ENCODE measurements around the gene SLC10A4. TPM values are rescaled to one million over a fixed set of nuclear protein-coding genes. Genes with fewer than 3 reads are reported as not detected.
A peak's percentile ranks its signal among the peaks of the same experiment; 100 is the strongest.

Gene SLC10A4
- total RNA-seq, 1 experiment from 2014 or later, result not detected

GRCh38 chr4:48484494-48485168 lies 1.5 kb downstream of the SLC10A4 start:
- H3K27ac Mint-ChIP-seq (ENCODE audit: low read depth, unreplicated experiment), result no peak overlapping the region
- BruUV-seq (replicated peaks), result no TSS peak
- H3K4me1 Mint-ChIP-seq (ENCODE audit: insufficient read depth, unreplicated experiment), result no peaks in the 10 kb centered on the region
- no peaks in the 10 kb centered on the region for H3K36me3 Mint-ChIP-seq (ENCODE audit: insufficient read depth, unreplicated experiment)
- intact Hi-C loops (cut with micrococcal nuclease), result no loop called here
- TF ChIP-seq, protein P1, sequence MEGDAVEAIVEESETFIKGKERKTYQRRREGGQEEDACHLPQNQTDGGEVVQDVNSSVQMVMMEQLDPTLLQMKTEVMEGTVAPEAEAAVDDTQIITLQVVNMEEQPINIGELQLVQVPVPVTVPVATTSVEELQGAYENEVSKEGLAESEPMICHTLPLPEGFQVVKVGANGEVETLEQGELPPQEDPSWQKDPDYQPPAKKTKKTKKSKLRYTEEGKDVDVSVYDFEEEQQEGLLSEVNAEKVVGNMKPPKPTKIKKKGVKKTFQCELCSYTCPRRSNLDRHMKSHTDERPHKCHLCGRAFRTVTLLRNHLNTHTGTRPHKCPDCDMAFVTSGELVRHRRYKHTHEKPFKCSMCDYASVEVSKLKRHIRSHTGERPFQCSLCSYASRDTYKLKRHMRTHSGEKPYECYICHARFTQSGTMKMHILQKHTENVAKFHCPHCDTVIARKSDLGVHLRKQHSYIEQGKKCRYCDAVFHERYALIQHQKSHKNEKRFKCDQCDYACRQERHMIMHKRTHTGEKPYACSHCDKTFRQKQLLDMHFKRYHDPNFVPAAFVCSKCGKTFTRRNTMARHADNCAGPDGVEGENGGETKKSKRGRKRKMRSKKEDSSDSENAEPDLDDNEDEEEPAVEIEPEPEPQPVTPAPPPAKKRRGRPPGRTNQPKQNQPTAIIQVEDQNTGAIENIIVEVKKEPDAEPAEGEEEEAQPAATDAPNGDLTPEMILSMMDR (IDR thresholded peaks at IDR 0.05; ENCODE audit: unreplicated experiment), result no peak
- ChIA-PET POLR2A (no interaction called here), CTCF (interaction anchor here (0.7 kb wide), 1 partner anchor 463 kb away, joined by 3 read pairs; no protein-coding TSS in a partner anchor)
- DNase-seq (ENCODE audit: unreplicated experiment), result no peak
- H3K27me3 Mint-ChIP-seq (ENCODE audit: insufficient read depth, unreplicated experiment), result peaks cover 12% of the 10 kb centered on the region
- no peak overlapping the region for H3K4me3 Mint-ChIP-seq (ENCODE audit: unreplicated experiment)
- no peaks in the 10 kb centered on the region for H3K9me3 Mint-ChIP-seq (ENCODE audit: unreplicated experiment)

GRCh38 chr4:48489683-48490011 lies 6.5 kb downstream of the SLC10A4 start:
- POLR2A ChIA-PET, result interaction anchor here (0.6 kb wide), 1 partner anchor 186 kb away, joined by 3 read pairs; no protein-coding TSS in a partner anchor
- TF ChIP-seq, protein P1 (IDR thresholded peaks at IDR 0.05; ENCODE audit: unreplicated experiment), result no peak
- H3K27ac Mint-ChIP-seq (ENCODE audit: low read depth, unreplicated experiment), result no peak overlapping the region

DNA sequence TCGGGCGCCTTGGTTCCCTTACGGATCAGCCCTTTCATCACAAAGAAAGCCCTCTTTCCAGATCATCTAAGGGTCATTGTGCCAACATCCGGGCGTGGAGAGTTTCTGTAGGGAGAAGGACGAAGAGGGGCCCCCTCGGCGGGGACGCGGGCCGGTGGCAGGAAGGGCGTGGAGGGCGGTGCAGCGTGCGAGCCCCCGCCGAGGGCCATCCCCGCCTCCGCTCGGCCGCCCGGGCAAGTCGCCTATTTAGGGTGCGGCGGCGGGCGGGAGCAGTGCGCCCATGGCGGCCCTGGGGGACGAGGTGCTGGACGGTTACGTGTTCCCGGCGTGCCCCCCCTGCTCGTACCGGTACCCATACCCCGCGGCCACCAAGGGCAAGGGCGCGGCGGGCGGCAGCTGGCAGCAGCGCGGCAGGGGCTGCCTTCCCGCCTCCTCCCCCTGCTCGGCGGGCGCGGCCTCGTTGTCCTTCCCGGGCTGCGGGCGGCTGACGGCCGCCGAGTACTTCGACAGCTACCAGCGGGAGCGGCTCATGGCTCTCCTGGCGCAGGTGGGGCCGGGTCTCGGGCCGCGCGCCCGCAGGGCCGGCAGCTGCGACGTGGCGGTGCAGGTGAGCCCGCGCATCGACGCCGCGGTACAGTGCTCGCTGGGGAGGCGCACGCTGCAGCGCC lies 7.0 kb downstream of the SLC10A4 start, which contains the start of gene ZAR1:
Gene ZAR1 (plus strand): TSS at position 241 of the 668 bp plus-strand sequence. CDS start 40 bp downstream, at position 281.
- POLR2A ChIA-PET, result no interaction called here
- no TSS peak for BruUV-seq (replicated peaks)
- intact Hi-C loops (cut with micrococcal nuclease), result no loop called here
- peak within 1 kb of the TSS; percentile 64 for H3K4me3 Mint-ChIP-seq (ENCODE audit: unreplicated experiment)
- H3K36me3 Mint-ChIP-seq (ENCODE audit: insufficient read depth, unreplicated experiment), result peaks cover 6% of the 10 kb centered on the region
- peak; percentile 4 for DNase-seq (ENCODE audit: unreplicated experiment)
- no peak within 1 kb of the TSS for H3K27ac Mint-ChIP-seq (ENCODE audit: low read depth, unreplicated experiment)
- H3K4me1 Mint-ChIP-seq (ENCODE audit: insufficient read depth, unreplicated experiment), result no peaks in the 10 kb centered on the region
- H3K9me3 Mint-ChIP-seq (ENCODE audit: unreplicated experiment), result no peaks in the 10 kb centered on the region
- TF ChIP-seq, protein P1 (IDR thresholded peaks at IDR 0.05; ENCODE audit: unreplicated experiment), result no peak
- peaks cover 12% of the 10 kb centered on the region for H3K27me3 Mint-ChIP-seq (ENCODE audit: insufficient read depth, unreplicated experiment)
- CTCF ChIA-PET, result no interaction called here

More at GRCh38 chr4:48489683-48490011, 6.5 kb downstream of the SLC10A4 start:
- no peak for DNase-seq (ENCODE audit: unreplicated experiment)
- no peaks in the 10 kb centered on the region for H3K4me1 Mint-ChIP-seq (ENCODE audit: insufficient read depth, unreplicated experiment)
- no peaks in the 10 kb centered on the region for H3K9me3 Mint-ChIP-seq (ENCODE audit: unreplicated experiment)
- CTCF ChIA-PET, result no interaction called here
- H3K27me3 Mint-ChIP-seq (ENCODE audit: insufficient read depth, unreplicated experiment), result peaks cover 12% of the 10 kb centered on the region
- H3K36me3 Mint-ChIP-seq (ENCODE audit: insufficient read depth, unreplicated experiment), result peaks cover 6% of the 10 kb centered on the region
- peak overlapping the region; percentile 64 for H3K4me3 Mint-ChIP-seq (ENCODE audit: unreplicated experiment)
- intact Hi-C loops (cut with micrococcal nuclease), result no loop called here
- no TSS peak for BruUV-seq (replicated peaks)

- CTCF ChIA-PET, result interaction anchor here (0.7 kb wide), 1 partner anchor 485 kb away, joined by 3 read pairs; no protein-coding TSS in a partner anchor
- Mint-ChIP-seq H3K36me3 (ENCODE audit: insufficient read depth, unreplicated experiment) (peaks cover 6% of the 10 kb centered on the region), H3K4me3 (ENCODE audit: unreplicated experiment) (no peak overlapping the region), H3K9me3 (ENCODE audit: unreplicated experiment) (no peaks in the 10 kb centered on the region), H3K27me3 (ENCODE audit: insufficient read depth, unreplicated experiment) (peaks cover 12% of the 10 kb centered on the region), H3K4me1 (ENCODE audit: insufficient read depth, unreplicated experiment) (no peaks in the 10 kb centered on the region), H3K27ac (ENCODE audit: low read depth, unreplicated experiment) (no peak overlapping the region)
- POLR2A ChIA-PET, result no interaction called here
- no peak for DNase-seq (ENCODE audit: unreplicated experiment)
- TF ChIP-seq, protein P1 (IDR thresholded peaks at IDR 0.05; ENCODE audit: unreplicated experiment), result no peak
- intact Hi-C loops (cut with micrococcal nuclease), result no loop called here
- BruUV-seq (replicated peaks), result no TSS peak
These were observed 7.8 kb downstream of the SLC10A4 start for GRCh38 chr4:48490680-48491513.
